Activated CD4-positive, alpha-beta T cell treated with anti-CD3 and anti-CD28 coated beads for 48 hours (primary cell): ENCODE data around the gene TOMT.

Experiments
- DNase-seq: peaks from one replicate; pipeline ENCODE4 v3.0.0-alpha.2; 2020

TOMT gene, protein sequence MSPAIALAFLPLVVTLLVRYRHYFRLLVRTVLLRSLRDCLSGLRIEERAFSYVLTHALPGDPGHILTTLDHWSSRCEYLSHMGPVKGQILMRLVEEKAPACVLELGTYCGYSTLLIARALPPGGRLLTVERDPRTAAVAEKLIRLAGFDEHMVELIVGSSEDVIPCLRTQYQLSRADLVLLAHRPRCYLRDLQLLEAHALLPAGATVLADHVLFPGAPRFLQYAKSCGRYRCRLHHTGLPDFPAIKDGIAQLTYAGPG

DNA sequence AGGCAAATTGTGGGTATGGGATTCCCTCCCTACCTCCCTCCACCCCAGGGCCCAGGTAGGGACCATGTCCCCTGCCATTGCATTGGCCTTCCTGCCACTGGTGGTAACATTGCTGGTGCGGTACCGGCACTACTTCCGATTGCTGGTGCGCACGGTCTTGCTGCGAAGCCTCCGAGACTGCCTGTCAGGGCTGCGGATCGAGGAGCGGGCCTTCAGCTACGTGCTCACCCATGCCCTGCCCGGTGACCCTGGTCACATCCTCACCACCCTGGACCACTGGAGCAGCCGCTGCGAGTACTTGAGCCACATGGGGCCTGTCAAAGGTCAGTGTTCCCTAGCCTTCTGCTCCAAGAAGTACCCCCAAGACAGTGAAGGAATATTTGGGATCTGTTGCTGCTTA is at the start of gene TOMT:
Gene TOMT (plus strand): TSS at position 37 of the 400 bp plus-strand sequence. CDS start 28 bp downstream, at position 65.
- DNase-seq, result no peak

DNA sequence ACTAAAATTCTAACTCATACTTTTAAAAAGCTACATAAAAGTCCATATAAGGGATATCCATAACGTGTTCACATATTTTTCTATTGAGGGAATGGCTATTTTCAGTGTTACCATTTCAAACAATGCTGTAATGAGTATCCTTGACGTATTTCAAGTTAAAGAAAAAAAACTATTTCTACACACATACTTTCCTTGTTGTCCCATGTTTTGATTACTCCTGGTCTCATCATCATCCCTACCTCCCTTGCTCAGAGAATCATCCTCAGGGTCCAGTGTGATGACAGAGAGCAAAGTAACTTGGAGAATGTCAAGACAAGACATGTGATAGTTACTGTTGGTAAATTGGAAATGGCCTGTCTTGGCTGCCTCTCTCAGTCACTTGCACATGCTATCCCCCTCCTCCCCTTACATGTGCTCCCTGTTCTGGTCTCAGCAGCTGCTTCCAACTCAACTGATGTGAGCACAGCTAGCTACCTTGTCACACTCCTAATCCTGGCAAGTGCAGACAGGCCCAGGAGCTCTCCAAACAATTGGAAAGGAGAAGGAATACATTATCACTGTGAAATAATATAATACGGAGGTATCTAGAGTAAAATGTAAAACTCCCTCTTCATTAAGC is 47.2 kb upstream of the TOMT start:
- DNase-seq, result no peak

DNA sequence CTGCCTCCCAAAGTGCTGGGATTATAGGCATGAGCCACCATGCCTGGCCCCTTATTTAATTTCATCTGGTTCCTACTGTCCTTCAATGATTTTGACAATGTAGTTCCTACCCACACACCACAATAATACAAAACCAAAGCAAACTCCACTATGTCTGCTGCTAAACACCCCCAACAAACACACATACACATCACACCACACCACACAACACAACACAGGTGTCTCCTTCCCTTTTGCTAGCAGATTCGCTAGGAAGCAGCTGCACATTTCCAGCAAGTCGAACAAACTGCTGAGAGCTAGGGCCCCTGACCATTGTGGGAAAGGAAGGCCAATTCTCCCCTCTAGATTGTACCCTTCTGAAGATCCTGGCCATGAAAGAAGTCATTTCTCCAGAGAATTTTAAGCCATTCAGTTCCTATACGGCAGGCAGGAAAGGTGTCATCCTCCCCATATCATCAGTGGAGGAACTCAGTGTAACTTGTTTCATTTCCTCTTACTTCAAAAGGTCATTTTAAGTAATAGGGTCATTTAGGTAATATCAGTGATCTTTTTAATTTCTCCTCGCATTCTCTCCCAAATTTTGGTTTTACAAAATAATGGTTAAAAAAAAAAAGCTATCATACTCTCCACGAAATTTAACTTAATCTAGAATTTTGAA is 43.9 kb upstream of the TOMT start:
- no peak for DNase-seq

DNA sequence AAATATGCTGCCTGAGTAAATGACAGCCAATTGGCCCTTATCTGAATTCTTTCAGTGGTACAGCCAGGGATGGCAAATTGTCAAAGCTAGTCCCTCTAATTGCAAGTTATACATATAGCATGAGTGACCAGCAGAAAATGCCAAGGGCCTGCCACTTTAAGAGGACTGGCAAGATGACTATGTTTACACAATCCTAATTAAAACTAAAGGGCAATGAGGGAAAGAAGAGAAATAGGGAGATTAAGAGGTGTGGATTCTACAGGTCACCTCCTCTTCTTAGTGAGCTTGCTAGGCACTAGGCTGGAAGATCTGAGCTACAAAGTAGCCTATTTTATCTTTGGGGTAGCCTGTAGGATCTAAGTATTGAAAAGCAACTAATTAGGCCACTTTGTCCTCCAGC is 38.9 kb upstream of the TOMT start:
- no peak for DNase-seq

DNA sequence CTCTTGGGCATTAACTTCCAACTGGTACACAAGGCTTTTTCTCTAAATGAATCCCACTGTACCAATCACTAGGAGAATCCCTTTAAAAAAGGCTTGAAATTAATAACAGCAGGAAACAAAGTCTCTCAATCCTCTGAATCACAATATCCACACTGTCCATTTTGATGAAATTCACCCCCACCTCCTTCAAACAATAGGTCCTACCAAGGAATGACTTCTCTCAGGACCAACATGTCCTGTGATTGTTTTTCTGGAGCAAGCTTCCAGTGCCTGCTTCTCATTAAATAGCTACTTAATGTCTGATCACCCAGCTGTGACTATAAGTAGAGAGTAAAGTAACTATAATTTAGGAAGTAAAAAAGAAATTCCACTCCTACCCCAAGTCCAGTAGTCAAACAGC is 38.5 kb upstream of the TOMT start:
- DNase-seq, result no peak

DNA sequence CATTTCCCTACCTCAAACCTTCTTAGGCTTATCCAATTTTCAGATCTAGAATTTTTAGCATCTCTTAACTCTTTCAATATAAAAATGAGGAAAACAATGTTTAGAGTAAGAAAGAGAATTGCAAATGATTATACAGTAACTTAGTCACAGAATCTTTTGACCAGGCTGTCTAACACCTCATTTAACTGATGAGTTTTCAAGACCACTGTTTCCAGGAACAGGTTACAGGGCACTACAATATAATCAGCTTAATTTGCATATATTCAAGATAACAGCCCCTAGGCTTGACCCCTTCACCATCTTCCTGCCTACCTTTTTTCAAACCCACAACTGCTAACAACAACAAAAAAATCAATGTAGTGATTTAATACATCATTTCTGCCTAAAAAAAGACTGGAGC is 38.0 kb upstream of the TOMT start:
- no peak for DNase-seq

DNA sequence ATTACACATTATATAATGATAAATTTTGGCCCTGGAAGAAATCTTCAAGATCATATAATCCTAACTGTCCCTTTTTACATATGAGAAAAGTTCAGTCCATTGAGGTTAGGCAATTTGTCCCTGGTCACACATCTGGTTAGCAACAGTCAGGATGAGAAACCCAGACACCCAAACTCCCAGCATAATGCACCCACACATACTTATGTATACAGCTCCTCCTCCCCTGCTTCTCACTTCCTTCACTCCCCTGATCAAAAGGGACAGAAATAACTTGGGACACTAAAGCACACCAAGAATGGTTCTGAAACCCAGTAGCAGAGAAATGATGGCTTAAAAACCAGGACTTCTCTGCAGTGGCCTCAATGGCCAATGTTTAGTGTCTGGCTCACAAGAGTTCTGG is 36.5 kb upstream of the TOMT start:
- DNase-seq, result no peak

DNA sequence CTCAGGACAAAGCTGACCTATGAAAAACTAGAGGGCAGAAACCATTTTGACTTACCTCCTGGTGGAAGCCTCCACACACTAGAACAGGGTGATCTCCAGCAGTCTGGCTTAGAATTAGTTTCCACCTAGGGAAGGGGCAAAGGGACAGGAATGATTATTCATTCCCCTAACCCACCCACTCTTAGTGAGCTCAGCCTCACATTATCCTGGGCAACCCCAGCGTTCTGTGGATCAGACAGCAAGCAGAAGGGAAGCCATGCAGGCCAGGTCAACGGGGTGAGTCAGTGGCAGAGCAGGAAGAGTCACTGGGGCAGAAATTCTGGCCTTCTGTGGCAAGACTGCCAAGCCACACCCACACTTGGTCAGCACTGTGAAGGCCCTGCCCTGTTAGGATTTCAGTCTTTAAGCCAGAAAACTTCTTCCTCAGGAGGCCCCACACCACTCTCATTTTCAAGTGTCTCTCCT is 35.9 kb upstream of the TOMT start:
- DNase-seq, result no peak

DNA sequence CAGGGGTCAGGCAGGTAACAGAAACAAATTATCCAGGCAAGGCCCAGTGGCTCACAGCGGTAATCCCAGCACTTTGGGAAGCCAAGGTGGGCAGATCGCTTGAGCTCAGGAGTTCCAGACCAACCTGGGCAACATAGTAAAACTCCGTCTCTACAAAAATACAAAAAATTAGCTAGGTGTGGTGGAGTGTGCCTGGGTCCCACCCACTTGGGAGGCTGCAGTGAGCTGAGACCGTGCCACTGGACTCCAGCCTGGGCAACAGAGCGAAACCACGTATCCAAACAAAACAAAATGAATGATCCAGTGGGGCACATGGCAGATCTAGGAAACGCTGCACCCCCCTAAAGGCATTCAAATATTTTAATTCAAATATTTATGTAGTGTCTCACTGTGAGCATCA is 35.2 kb upstream of the TOMT start:
- no peak for DNase-seq

DNA sequence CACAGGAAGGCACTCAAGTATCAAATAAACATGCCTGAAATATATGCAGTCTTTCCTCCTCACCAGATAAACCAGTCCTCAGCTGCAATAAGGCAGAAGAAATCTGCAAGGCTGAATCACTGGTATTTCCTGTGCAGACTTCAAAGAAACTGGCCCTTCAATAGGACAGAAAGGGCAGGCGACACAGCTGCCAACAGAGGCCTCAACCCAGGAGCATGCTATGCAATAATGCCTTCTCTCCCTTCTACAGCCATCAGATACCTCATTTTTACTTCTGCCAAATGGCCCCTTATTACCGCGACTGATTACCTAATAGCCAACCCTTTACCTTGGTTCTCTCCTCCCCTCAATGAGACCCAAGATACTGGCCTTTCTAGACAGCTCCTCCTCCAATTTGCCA is 33.4 kb upstream of the TOMT start:
- DNase-seq, result no peak

DNA sequence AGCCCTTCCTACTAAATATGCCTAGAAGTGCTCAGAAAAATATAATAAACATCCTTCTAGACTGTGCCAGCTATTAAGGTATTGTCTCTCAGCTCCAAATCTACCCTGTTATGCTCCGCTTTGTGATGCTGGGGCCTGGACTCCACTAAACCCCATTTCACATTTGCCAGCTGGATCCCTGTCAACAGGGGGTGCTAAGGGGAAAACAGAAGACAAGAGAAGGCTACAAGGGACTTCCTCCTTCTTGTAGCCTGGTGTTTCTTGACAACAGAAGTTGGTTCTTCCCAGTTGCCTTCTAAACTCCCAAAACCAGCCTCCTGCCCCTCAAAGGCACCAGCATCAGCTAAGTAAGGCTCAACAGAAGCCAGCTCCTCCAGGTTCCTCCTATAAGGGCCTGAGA is 30.6 kb upstream of the TOMT start:
- DNase-seq, result no peak

DNA sequence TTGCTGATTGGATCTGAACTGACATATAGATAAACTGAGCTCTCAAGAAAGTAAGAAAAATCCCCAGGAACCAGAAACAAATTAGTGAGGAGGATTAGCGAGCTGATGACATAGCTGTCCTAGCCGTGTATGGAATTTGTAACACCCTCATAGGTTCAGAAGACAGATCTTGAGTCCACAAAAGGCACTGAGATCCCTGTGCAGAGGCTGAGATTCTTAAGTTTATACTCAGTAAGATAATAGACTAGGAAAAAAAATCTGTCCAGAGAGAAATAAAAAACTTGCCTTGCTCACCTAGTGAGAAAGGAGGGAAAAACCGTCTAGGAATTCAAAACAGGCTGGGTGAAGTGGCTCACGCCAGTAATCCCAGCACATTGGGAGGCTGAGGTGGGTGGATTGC is 30.0 kb upstream of the TOMT start:
- DNase-seq, result no peak

DNA sequence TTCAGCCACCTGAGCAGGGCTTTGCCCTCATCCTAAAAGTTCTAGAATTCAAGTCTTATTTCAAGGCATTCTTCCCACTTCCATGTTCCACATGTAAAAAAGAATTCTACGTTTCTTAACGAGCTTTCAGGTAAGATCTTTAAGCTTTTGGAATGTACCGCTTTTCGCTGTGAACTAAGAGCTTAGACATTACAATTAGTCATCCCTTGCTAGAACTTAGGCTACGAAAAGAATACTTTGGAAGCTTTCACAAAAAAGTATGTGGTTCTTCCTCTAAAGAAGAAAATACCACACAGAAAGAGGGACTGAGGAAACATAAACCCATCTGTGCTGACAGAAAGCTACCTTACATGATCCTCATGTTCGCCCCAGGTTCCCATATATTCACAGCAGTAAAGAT is 27.2 kb upstream of the TOMT start:
- DNase-seq, result no peak

DNA sequence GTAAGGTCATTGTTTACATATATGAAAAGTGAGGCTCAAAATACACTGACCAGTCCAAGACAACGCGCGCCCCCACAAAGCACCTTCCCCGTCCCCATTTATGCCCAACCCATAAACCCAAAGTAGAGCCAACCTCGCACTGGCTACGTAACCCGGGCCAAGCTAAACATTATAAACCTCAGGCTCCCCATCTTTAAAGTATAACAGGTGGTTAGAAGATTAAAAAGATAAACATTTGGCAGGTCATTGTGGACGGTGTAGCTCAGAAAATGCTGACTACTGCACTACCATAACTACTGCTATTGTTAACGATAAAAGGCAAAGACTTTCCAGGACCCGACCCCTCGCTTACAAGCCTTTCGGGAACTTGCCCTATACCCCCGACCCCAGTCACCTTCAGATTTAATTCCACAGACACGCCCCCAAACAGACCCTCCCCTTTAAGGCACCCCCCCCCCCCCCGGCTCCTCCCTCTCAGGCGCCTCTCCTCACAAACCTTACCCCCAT is 25.9 kb upstream of the TOMT start:
- no peak for DNase-seq

DNA sequence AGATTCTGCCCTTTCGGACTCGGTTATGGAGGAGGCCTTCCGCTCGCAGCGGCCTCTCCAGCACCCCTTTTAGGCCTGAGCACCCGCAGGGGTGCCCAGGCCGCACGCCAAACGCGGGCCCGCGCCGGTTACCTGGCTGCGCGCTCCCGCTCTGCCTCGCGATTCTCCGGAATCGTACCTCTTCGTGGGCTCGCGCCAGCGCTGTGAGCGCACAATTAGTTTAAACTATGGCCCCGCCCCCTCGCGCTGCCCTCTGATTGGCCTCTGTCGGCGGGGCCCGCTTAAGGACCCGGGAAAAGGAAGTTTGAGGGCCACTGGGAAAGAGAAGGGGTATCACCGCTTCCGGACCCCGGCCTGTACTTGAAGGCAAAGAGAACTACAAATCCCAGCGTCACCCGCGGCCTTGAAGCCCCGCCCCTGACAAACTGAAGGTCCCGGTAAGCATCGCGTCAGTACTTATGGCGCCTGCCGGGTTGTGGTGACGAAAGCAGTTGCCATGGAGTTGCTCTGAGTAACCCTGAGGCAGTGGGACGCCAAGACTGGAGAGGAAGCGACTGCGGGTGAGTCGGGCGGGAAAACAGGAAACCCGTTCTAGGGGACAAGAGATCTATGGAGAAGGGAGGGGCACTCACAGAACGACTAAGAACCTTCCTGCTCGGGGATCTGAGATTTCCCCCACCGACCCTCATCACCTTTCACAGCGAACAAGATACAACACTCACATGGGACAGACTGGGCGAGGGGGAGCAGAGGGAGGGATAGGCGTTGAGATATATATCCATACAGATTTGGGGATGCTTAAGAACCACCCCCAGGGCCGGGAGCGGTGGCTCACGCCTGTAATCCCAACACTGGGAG is 25.2 kb upstream of the TOMT start, which contains the start of the genes LRRC51 and NUMA1:
Gene LRRC51 (plus strand): TSS at position 525 of the 858 bp plus-strand sequence. CDS start 8,234 bp downstream, outside the sequence.
Gene NUMA1 (minus strand): TSS at position 217 of the 858 bp plus-strand sequence. CDS start 44,599 bp downstream, outside the sequence.
- DNase-seq, result peak; percentile 99

DNA sequence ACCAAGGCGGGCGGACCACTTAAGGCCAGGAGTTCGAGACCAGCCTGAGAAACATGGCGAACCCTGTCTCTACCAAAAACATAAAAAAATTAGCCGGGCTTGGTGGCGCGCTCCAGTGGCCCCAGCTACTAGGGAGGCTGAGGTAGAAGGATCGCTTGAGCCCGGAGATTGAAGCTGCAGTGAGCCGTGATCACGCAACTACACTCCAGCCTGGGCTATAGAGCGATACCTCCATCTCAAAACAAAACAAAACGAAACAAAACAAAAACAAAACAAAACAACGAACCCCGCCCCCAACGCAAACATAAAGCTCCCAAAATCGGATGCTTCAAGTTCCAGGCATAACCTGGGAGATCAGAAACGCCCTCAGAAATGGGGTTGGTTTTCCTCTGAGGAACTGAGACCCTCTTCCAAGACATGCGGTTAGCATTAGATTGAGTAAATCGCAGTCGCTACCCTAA is 24.5 kb upstream of the TOMT start:
- DNase-seq, result no peak

DNA sequence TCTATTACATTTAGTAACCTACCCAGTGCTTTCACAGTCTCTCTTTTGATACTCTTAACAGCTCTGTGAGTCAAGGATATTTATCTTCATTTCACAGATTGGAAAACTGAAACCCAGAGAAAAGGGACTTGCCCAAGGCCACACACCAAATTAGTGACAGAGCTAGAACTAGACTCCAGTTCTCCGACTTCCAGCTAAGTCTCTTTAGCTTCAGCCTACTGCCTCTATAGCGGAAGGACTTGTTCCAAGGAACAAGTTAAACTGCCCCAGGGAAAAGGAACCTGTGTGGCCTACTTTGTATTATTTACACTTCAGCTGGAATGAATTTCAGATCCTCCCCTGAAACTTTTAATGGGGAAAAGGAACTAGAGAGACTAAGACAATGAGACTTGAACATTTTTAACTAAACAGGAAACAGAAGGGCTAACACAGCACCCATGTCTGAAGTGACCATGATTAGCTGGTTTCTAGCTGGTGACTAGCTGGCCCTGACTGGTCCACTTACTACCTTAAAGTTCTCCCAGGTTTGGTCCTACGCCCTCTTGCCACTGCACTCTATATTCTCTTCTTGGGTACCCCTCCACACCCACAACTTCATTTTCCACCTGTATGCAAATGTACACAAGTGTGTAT is 23.8 kb upstream of the TOMT start:
- DNase-seq, result no peak

DNA sequence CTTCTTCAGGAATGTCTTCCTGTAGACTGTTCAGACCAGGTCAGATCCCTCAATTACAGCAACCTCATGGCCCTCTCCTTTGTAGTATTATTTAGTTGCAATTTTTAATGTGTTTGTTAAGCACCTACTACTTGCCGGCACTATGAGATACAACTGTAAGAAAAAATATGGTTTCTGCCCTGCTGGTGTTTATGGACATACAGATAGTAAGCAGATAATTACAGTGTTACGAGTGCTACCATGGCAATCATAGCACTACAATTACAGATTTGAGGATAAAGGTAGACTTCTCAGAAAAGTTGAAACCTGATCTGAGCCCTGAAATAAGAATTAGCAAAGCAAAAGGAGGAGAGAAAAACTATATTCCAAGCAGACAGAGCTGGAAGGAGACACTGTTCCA is 22.3 kb upstream of the TOMT start:
- DNase-seq, result no peak

DNA sequence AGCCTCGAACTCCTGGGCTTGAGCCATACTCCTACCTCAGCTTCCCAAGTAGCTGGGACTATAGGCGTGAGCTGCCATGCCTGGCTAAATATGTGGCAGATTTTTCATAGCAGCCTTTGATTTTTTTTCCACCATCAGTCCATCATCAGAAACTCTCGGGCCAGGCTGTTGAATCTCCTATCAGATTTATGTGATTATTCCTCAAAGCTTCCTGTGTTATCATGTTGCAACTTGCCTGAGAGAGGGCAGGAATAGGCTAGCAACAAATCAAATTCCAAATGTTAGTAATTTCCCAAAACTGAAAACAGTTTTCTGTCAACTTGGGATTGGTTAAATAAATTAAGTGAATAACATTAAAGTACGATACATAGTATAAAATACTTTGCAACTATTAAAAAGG is 21.6 kb upstream of the TOMT start:
- DNase-seq, result no peak

DNA sequence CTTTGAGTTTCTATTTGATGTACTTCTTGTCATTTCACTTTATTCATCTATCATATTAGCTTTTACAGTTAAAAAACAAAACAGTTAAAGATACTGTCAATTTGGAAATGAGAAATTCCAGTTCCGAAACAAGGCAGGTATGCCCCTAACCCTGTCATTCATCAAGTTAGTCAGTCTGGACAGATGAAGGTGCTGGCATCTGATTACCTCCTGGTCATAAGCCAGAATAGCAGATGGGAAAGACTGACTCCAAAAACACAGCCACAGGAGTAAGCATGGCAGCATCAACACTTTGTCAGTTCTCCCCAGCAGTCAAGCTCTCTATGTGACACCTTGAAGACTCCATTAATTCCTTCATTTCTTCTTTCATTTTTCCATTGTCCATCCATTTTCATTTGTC is 20.8 kb upstream of the TOMT start:
- DNase-seq, result no peak

DNA sequence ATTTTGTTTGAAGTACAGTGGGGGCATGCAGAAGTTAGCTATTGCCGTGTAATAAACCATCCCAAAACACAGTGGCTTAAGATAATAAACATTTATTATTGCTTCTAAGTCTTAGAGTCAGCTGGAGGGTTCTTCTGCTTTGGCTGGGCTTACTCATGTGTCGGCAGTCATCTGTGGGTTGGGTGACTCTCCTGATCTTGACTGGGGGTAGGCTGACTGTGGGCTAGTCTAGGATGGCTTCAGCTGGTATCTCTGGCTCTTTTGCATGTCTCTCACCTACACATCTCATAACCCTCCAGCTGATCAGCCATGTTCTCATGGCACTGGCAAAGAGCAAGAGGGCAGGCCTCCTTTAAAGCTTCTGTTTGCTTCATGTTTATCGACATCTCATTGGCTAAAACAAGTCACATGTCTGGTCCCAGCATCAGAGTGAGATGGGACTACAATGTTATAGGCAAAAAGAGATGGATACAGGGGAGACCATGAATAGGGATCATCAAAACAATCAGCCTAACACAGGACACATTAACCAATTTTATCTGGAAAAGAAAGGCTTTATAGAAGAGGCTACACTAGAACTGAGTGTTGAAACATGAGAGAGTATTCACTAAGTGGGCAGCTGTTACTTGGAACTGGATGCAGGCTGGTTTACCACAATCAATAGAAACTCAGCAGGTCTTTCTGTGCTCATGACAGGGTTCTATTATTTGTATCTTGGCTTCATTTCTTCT is 19.9 kb upstream of the TOMT start:
- DNase-seq, result no peak
